Measurements from ENCODE around the gene PPP2R2D.

PPP2R2D gene

GRCh38 chr10:131890276-131891195, 10.3 kb upstream of the PPP2R2D start:
- DNase-seq: no peak

GRCh38 chr10:131891196-131891928, 9.4 kb upstream of the PPP2R2D start:
- no peak for DNase-seq

GRCh38 chr10:131891929-131892805, 8.6 kb upstream of the PPP2R2D start:
- DNase-seq: no peak

- no peak for DNase-seq
These were observed 7.8 kb upstream of the PPP2R2D start for GRCh38 chr10:131892806-131893675.

GRCh38 chr10:131895116-131895515, 5.7 kb upstream of the PPP2R2D start:
- no peak for DNase-seq

- DNase-seq: no peak
These were observed 4.4 kb upstream of the PPP2R2D start for GRCh38 chr10:131896403-131896802.

- DNase-seq: no peak
These were observed 3.4 kb upstream of the PPP2R2D start for GRCh38 chr10:131897297-131897899.

GRCh38 chr10:131898061-131898460, 2.7 kb upstream of the PPP2R2D start:
- no peak for DNase-seq

GRCh38 chr10:131898713-131899112, 2.1 kb upstream of the PPP2R2D start:
- DNase-seq: no peak

- no peak for DNase-seq
These were observed 1.6 kb upstream of the PPP2R2D start for GRCh38 chr10:131899116-131899690.

- no peak for DNase-seq
These were observed 986 bp upstream of the PPP2R2D start for GRCh38 chr10:131899695-131900349.

- peak; percentile 36 for DNase-seq
These were observed 497 bp downstream of the PPP2R2D start for GRCh38 chr10:131901181-131901829.

GRCh38 chr10:131902211-131902610, 1.4 kb downstream of the PPP2R2D start:
- no peak for DNase-seq

GRCh38 chr10:131902691-131903090, 1.9 kb downstream of the PPP2R2D start:
- no peak for DNase-seq

- DNase-seq: no peak
These were observed 4.4 kb downstream of the PPP2R2D start for GRCh38 chr10:131905267-131905571.

- DNase-seq: no peak
These were observed 4.9 kb downstream of the PPP2R2D start for GRCh38 chr10:131905603-131906268.

- DNase-seq: no peak
These were observed 5.4 kb downstream of the PPP2R2D start for GRCh38 chr10:131906269-131906639.

- no peak for DNase-seq
These were observed 6.9 kb downstream of the PPP2R2D start for GRCh38 chr10:131907679-131908078.

GRCh38 chr10:131908151-131908550, 7.3 kb downstream of the PPP2R2D start:
- no peak for DNase-seq

Data from activated CD4-positive, alpha-beta T cell treated with anti-CD3 and anti-CD28 coated beads for 1 hour (primary cell).